Effector CD4-positive, alpha-beta T cell (primary cell): ENCODE results near the gene CRB1. TPM values are rescaled to one million over a fixed set of nuclear protein-coding genes. Genes with fewer than 3 reads are reported as not detected.

Experiments used
- DNase-seq: peaks from one replicate; pipeline ENCODE4 v3.0.0-alpha.2; 2020
- total RNA-seq: gene quantifications from one replicate; lab custom pipeline; 2026; lab: John Stamatoyannopoulos, UW

The CRB1 gene
- total RNA-seq: not detected

- no peak for DNase-seq
Measured at GRCh38 chr1:197268012-197268411, at the start of gene CRB1. Gene CRB1, plus strand, starts transcription at chr1:197268252. Its CDS starts 161 bp downstream, at chr1:197268413.

GRCh38 chr1:197218857-197219256, 49.2 kb upstream of the CRB1 start:
- DNase-seq: no peak

GRCh38 chr1:197222025-197222685, 45.9 kb upstream of the CRB1 start:
- DNase-seq: no peak

GRCh38 chr1:197222780-197223179, 45.3 kb upstream of the CRB1 start:
- no peak for DNase-seq

- no peak for DNase-seq
Measured at GRCh38 chr1:197224160-197224559, 43.9 kb upstream of the CRB1 start.

- no peak for DNase-seq
Measured at GRCh38 chr1:197225611-197226010, 42.4 kb upstream of the CRB1 start.

- no peak for DNase-seq
Measured at GRCh38 chr1:197234581-197234980, 33.5 kb upstream of the CRB1 start.

GRCh38 chr1:197235355-197235754, 32.7 kb upstream of the CRB1 start:
- no peak for DNase-seq

- DNase-seq: no peak
Measured at GRCh38 chr1:197247465-197247864, 20.6 kb upstream of the CRB1 start.

- DNase-seq: no peak
Measured at GRCh38 chr1:197249324-197249723, 18.7 kb upstream of the CRB1 start.

- no peak for DNase-seq
Measured at GRCh38 chr1:197250616-197251015, 17.4 kb upstream of the CRB1 start.

- no peak for DNase-seq
Measured at GRCh38 chr1:197252973-197253372, 15.1 kb upstream of the CRB1 start.

GRCh38 chr1:197254866-197255265, 13.2 kb upstream of the CRB1 start:
- no peak for DNase-seq

GRCh38 chr1:197264936-197265567, 3.0 kb upstream of the CRB1 start:
- DNase-seq: no peak

GRCh38 chr1:197269053-197269452, 1.0 kb downstream of the CRB1 start:
- DNase-seq: no peak

- DNase-seq: no peak
Measured at GRCh38 chr1:197272791-197273190, 4.7 kb downstream of the CRB1 start.

- DNase-seq: no peak
Measured at GRCh38 chr1:197277166-197277565, 9.1 kb downstream of the CRB1 start.

GRCh38 chr1:197284325-197284724, 16.3 kb downstream of the CRB1 start:
- DNase-seq: no peak

- DNase-seq: no peak
Measured at GRCh38 chr1:197284966-197285365, 16.9 kb downstream of the CRB1 start.

GRCh38 chr1:197285526-197286205, 17.6 kb downstream of the CRB1 start:
- DNase-seq: no peak

GRCh38 chr1:197286634-197287033, 18.6 kb downstream of the CRB1 start:
- DNase-seq: no peak

- DNase-seq: no peak
Measured at GRCh38 chr1:197287863-197288262, 19.8 kb downstream of the CRB1 start.

GRCh38 chr1:197302775-197303174, 34.7 kb downstream of the CRB1 start:
- DNase-seq: no peak

GRCh38 chr1:197303463-197303862, 35.4 kb downstream of the CRB1 start:
- DNase-seq: no peak
